RPMI8226 (cell line): ENCODE measurements around the gene GRID2.
"Not testable (repeated sequence)": the region's sequence is repeated elsewhere in the genome, so short reads cannot be mapped to it uniquely, and the experiment has no call there.

Experiments used
- DNase-seq: peaks from one replicate; pipeline ENCODE4 v3.0.0-alpha.2; 2015

GRID2 gene

GRCh38 chr4:92444143-92444843 is 140.5 kb downstream of the GRID2 start:
- DNase-seq = not testable (repeated sequence)

DNA sequence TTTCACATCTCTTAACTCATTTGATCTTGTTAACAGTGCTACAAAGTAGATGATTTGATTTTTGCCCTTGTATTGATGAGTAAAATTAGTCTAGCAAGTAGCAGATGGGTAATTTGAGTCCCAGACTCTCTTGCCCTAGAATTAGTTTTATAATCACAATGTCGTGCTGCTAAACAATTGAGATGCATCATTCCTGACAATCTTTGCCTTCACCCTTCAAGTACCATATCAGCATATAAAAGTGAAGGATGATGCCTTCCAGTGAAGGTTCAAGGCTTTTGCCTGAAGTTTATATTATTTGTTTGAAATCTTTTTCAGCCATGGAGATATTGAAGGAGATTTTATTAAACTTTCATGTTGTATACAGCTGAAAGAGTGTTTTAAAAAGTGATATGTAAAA is 141.4 kb downstream of the GRID2 start:
- no peak for DNase-seq

GRCh38 chr4:92447255-92447905 is 143.6 kb downstream of the GRID2 start:
- no peak for DNase-seq

DNA sequence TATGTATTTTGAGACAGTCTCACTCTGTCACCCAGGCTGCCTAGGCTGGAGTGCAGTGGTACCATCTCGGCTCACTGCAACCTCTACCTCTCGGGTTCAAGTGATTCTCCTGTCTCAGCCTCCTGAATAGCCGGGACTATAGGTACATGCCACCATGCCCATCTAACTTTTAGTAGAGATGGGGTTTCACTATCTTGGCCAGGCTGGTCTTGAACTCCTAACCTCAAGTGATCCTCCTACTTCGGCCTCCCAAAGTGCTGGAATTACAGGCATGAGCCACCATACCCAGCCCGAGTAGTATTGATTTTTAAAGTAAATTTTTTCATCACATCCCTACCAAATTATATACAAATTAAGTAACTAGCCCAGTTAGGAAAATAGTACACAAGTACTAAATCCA is 144.4 kb downstream of the GRID2 start:
- DNase-seq = not testable (repeated sequence)

DNA sequence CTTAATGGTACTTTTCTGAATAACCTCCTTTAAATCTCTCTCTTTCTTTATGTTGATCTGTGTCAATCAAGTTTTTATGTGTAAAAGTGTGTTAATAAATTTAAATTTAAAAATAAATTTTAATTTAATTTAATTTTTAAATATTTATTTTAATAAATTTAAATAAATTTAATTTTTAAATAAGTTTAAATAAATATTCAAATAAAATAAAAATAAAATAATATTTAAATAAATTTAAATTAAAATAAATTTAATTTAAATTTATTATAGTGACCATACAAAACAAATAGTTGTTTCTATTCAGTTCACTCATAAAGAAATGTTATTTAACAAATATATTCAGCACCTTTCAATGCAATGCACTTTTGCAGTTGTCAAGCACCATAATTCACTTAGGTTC is 146.9 kb downstream of the GRID2 start:
- DNase-seq = no peak

DNA sequence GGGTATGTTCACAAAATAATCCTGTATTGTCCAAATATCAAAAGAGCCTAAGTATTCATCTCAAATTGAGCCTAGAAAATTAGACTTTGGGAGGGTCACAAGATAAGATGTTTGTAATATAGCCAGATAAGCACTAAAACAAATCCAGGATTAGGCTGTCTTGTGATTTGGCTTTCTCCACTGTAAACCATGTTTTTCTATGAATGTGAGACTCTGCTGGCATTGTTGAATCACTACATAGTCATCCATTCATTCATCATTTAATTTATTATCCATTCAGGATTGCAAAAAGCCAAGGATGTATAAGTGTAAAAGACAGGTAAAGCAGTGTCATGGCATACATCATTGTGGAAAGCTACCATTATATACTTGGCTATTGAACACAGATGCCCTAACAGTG is 148.0 kb downstream of the GRID2 start:
- DNase-seq = no peak

- DNase-seq = not testable (repeated sequence)
Observed at GRCh38 chr4:92452383-92452782, 148.6 kb downstream of the GRID2 start.

GRCh38 chr4:92455329-92455839 is 151.6 kb downstream of the GRID2 start:
- DNase-seq = no peak

GRCh38 chr4:92455951-92456350 is 152.2 kb downstream of the GRID2 start:
- DNase-seq = no peak

DNA sequence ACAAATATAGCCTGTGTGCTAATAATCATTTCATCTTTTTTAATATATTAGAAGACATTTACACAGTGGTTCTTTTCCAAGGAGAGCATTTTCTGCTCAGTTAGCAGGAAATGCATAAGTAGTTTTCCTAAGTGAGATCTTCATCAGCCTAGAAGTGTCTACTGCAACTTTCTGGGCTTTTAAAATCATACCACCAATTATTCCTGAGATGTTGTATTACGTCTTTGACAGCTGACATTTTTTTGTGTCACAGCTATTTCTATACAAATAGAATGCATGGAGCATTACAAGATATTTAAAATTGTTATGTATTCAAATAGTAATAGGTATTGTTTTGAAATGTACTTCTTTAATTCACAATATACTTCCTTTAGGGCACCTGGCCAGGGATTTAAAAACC is 158.0 kb downstream of the GRID2 start:
- DNase-seq = no peak

GRCh38 chr4:92477298-92477697 is 173.5 kb downstream of the GRID2 start:
- no peak for DNase-seq

- DNase-seq = no peak
Observed at GRCh38 chr4:92483341-92483740, 179.6 kb downstream of the GRID2 start.

- DNase-seq = no peak
Observed at GRCh38 chr4:92488496-92488895, 184.7 kb downstream of the GRID2 start.

- DNase-seq = no peak
Observed at GRCh38 chr4:92497141-92497540, 193.4 kb downstream of the GRID2 start.

GRCh38 chr4:92501456-92501855 is 197.7 kb downstream of the GRID2 start:
- DNase-seq = no peak

- no peak for DNase-seq
Observed at GRCh38 chr4:92506933-92507332, 203.2 kb downstream of the GRID2 start.

- no peak for DNase-seq
Observed at GRCh38 chr4:92514627-92515026, 210.9 kb downstream of the GRID2 start.

DNA sequence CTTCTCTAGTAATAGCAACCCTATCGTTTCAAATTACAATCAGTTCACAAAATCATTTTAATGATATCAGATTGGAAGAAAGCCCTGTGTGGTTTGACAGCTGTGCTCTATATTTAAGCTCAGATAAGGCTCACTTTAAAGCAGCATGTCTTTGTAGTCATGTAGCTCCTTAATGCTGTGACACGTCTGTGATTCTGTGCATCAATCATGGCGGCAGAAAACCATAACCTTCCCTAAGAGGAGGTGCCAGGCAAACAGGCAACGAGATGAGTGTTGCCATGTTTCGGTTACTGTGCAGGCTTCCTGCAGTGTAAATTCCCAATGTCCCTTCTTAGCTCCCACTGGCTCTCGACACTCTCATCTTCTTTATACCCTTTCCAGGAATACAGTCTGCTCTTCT is 212.7 kb downstream of the GRID2 start:
- no peak for DNase-seq

GRCh38 chr4:92519727-92520126 is 216.0 kb downstream of the GRID2 start:
- no peak for DNase-seq

DNA sequence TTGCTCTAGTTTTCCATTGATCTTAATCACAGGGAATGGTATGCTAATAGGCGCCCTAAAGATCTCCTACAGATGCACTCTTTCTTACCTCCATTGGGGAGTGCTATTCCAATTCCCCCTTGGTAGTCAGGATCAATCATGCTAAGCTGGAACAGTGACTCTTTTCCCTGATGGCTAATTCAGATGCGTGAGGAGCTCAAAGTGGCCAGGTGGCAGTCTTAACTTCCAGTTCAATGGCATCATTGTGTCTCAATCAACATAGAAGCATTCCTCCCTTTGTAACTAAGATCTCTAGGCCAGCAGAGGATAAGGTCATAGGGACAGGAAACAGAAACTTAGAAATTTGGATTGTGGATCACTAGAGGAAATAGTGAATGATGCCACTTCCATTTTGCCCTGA is 216.8 kb downstream of the GRID2 start:
- no peak for DNase-seq

- DNase-seq = no peak
Observed at GRCh38 chr4:92521941-92522340, 218.2 kb downstream of the GRID2 start.

- no peak for DNase-seq
Observed at GRCh38 chr4:92522356-92522755, 218.6 kb downstream of the GRID2 start.

GRCh38 chr4:92524131-92524530 is 220.4 kb downstream of the GRID2 start:
- no peak for DNase-seq

- no peak for DNase-seq
Observed at GRCh38 chr4:92528541-92528940, 224.8 kb downstream of the GRID2 start.

DNA sequence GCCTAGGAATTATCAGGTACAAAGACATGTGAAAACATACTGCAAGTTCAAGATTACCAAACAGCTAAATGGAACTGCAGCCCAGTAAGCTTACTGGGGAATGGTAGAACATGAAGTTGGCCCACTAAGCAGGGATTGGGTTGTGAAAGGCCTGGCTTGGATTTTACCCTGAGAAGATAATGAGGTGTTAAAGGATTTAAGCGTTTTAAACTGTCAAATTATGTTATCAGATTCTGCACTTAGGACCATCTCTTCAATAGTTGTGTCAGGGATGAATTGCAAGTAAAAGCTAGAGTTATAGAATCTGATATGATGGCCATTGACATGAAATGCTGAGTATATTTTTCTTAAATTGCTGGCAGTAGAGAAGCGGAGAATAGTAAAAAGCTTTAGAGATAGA is 225.7 kb downstream of the GRID2 start:
- DNase-seq = no peak
